Measurements from ENCODE around the gene ELP2.

The ELP2 gene

GRCh38 chr18:36181898-36182506, 52.3 kb downstream of the ELP2 start:
- no peak for TF ChIP-seq CTCF (conservative IDR thresholded peaks at IDR 0.05; ENCODE audit: low read depth, low read length)
- no peak for DNase-seq (ENCODE audit: low read depth)
- H3K4me3 ChIP-seq (ENCODE audit: low read length): no peak overlapping the region

- no peak for DNase-seq (ENCODE audit: low read depth)
- H3K4me3 ChIP-seq (ENCODE audit: low read length): no peak overlapping the region
- no peak for TF ChIP-seq CTCF (conservative IDR thresholded peaks at IDR 0.05; ENCODE audit: low read depth, low read length)
Measured at GRCh38 chr18:36183033-36183432, 53.3 kb downstream of the ELP2 start.

GRCh38 chr18:36183987-36184386, 54.3 kb downstream of the ELP2 start:
- no peak for TF ChIP-seq CTCF (conservative IDR thresholded peaks at IDR 0.05; ENCODE audit: low read depth, low read length)
- H3K4me3 ChIP-seq (ENCODE audit: low read length): no peak overlapping the region
- DNase-seq (ENCODE audit: low read depth): no peak

GRCh38 chr18:36185157-36185556, 55.5 kb downstream of the ELP2 start:
- no peak for DNase-seq (ENCODE audit: low read depth)
- TF ChIP-seq CTCF (conservative IDR thresholded peaks at IDR 0.05; ENCODE audit: low read depth, low read length): no peak
- no peak overlapping the region for H3K4me3 ChIP-seq (ENCODE audit: low read length)

GRCh38 chr18:36185901-36186460, 56.3 kb downstream of the ELP2 start:
- TF ChIP-seq CTCF (conservative IDR thresholded peaks at IDR 0.05; ENCODE audit: low read depth, low read length): no peak
- no peak for DNase-seq (ENCODE audit: low read depth)
- no peak overlapping the region for H3K4me3 ChIP-seq (ENCODE audit: low read length)

- TF ChIP-seq CTCF (conservative IDR thresholded peaks at IDR 0.05; ENCODE audit: low read depth, low read length): no peak
- peak overlapping the region; percentile 78 for H3K4me3 ChIP-seq (ENCODE audit: low read length)
- DNase-seq (ENCODE audit: low read depth): no peak
Measured at GRCh38 chr18:36186461-36187192, 56.9 kb downstream of the ELP2 start.

Data from retinal pigment epithelial cell (primary cell).